Thyroid gland (tissue), 4 donors: Measurements from ENCODE around the gene SLCO2A1.

Source experiments
- CTCF ChIP-seq, 6 experiments: fragments of 200-600 bp in 3 of 6; fragments of 450-650 bp in 3 of 6; sonication (generic) in 3 of 6; IDR thresholded peaks; one replicate each; pipeline ENCODE4 v1.5.1; 2016 to 2019; ENCODE audit warnings: antibody characterized with exemption in 6 of 6, mild to moderate bottlenecking in 2 of 6, inconsistent platforms in 1 of 6, moderate library complexity in 1 of 6
- POLR2A ChIP-seq, 2 donors: fragments of 450-650 bp; IDR thresholded peaks; one replicate each; pipeline ENCODE4 v1.6.1; 2017; ENCODE audit warnings: antibody characterized with exemption in 2 of 2, mild to moderate bottlenecking in 2 of 2, moderate library complexity in 1 of 2

DNA sequence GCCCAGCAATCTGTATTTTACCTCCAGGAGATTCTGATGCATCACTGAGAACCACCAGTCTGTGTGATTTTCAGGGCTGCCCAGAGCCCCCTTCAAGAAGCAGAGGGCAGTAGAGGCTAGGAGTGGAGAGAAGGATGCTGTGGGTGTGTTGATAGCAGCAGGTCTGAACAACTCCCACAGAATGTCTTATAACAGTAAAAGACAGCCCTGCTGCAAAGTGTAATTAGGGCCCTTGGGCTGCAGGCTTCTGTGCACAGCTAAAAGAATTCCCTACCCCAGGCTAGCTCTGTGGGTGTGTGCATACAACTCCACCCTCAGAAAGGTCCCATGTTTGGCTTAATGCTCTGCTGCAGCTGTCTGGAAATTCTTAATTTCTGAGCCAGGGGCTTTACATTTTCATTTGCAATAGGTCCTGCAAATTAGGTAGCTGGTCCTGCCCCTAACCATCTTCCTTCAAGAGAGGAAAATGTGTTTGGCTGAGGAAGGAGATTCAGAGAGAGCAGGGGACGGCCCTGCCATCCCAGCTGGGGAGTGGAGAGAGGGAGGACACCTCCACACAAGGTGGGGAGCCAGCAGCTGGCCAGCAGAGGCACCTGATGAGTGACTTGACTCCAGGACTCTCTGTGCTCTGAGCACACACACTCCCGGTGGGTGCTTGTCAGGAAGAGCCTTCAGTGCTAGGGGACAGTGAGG is 90.8 kb downstream of the SLCO2A1 start:
- TF ChIP-seq CTCF (IDR thresholded peaks at IDR 0.05): no peak
- no peak for TF ChIP-seq POLR2A (IDR thresholded peaks at IDR 0.05)
